ENCODE data around the gene INSYN2B.

The INSYN2B gene

DNA sequence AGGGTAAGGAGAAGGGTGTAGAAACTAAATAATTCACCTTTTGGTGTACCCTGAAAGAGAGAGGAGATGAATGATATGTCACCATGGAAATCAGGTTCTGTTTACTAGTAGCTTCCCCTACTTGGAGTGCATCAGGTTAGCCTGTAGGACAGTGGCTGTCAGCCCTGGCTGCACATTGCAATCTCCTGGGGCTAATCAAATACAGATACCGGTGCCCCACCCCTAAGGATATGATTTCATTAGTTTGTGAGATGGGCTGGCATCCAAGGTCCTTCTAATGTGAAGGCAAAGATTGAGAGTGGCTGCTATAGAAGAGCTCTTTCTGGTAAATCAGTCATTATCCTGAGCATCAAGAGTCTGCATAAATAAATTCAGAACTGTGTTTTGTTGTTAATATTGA lies 47.2 kb downstream of the INSYN2B start:
- DNase-seq (ENCODE audit: low spot score), result no peak

DNA sequence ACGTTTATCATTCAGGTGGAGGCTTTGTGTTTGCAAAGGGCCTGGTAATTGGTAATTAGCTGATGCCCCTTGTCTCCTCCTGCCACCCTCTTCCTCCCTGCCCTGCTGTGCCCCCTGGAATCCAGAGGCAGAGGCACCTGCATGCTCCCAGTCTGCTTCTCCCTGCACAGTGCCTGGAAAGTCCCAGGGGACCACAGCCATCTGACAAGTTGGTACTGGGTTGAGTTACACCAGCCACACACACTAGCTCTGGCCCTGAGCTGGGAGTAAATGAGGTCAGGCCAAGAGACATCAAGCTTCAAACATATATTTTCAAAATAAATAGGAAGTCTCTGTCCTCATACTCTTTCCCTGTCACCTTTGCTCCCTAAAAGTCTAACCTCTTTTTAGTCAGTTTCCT lies 56.3 kb downstream of the INSYN2B start:
- no peak for DNase-seq (ENCODE audit: low spot score)

DNA sequence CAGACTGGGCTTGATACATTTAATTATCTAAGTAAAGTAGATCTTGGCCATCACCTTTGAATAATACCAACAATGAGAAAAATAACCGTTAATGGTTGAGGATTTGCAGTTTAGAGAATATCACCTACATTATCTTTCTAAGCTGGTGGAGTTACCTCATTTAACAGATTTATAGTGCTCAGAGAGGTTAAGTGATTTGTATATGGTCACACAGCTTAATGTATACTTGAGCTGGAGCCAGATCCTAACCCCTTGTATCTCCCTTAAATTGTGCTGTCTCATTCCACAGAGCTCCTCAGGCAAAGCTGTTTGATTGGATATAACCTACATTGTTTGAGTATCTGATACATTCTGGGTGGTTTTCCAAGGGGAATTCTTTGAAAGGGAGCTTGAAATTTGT lies 57.8 kb downstream of the INSYN2B start:
- DNase-seq (ENCODE audit: low spot score), result no peak

DNA sequence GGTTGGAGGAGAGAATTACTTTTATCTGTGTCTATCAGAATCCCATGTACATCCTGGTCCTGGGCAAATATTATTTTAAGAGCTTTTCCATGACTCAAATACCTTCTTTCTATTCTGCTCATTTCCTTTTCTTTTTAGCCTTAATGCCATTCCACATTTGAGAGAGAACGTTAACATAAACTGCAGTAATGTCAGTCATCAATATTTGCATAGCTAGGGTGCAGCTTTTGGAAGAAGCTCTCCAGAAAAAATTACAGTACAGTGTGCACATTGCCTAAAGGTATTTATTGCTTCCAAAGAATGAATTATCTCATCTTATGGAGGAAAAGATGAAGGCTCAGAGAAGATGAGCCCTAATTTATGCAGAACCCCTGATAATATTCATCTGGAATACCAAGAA lies 58.3 kb downstream of the INSYN2B start:
- DNase-seq (ENCODE audit: low spot score), result no peak

DNA sequence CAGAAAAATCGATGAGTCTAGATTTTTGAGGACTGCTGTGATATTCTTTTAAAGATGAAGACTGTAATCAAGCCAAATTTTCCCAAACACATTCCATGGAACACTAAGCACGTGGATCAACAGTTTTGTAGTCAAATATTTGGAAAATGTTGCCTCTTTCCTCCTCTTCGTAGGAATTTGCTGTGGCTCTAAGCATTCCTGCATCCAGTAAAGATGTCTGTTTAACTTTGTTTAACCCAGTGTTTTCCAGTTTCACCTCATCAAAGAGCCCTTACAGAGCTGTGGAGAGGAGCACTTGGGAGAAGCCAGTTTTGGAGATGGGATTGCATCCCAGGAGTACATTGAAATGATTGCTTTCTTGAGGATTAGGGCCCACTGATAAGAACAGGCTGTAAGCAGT lies 58.9 kb downstream of the INSYN2B start:
- no peak for DNase-seq (ENCODE audit: low spot score)

DNA sequence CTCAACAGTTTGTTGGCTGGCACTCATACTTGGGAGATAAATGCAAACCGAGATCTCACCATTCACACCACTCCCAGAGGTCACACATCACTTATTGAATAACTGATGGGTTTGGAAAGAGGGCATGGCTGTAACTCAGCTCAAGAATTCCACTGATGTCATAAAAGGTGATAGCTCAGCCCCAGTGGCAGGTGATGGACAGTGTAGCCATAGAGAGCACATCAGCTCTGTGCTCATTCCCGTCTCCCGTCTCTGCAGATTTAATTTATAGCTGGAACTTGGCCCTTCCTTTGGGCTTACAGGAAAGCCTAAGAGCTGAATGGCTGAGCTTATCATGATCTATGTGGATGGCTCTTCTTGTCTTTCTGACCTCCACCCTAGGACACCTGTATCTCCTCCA lies 59.8 kb downstream of the INSYN2B start:
- no peak for DNase-seq (ENCODE audit: low spot score)

DNA sequence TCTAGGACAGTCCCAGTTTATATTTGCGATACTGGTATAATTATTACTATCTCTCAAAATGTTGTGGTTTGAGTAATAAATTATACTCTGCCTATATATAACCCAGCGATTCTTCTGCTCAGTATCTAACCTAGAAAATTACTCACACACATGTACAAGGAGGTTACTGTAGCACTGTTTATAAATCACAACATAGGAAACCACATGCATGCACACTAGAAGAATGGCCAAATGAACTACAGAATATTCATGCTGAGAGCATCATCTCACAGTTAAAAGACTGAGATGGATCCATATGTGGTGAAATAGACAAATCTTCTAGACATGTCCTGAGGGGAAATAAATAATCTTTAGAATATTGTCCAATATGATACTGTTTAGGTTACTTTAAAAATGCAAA lies 62.1 kb downstream of the INSYN2B start:
- DNase-seq (ENCODE audit: low spot score), result no peak

DNA sequence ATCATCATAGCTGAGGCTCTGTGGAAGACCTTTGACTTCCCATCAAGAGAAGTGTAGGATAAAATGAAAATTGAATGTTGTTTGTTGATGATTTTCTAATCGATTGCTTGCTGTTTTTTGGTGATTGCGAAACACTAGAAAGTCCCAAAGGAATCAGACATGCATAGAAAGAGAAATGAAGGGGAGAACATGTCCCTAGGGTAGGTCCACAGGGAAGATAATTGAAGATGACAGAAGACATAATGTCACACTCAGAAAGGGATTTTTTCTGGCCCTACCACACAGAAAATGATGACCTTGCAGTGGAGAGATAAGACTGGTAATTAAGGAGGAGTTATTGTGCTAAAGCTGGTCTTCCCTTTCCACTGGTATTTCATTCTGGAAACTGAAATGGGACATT lies 62.8 kb downstream of the INSYN2B start:
- DNase-seq (ENCODE audit: low spot score), result no peak

DNA sequence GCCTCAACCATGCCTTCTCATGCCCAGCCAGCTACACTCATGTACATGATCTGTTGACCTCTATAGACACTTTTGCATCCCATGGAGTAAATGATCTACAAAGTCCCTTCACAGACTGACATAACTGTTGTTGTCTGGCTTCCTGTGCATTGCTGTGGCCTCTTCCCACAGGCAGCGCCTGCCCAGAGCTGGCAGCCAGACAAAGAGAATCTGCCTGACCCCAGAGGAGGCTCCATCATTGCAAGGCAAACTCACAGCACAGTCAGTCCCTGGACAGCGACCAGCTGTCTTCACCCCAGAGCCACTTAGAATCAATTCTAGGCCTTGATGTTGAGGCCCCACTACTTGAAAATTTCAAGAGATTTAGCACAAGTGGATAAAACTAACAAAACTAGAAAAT lies 65.5 kb downstream of the INSYN2B start:
- DNase-seq (ENCODE audit: low spot score), result peak; percentile 83

DNA sequence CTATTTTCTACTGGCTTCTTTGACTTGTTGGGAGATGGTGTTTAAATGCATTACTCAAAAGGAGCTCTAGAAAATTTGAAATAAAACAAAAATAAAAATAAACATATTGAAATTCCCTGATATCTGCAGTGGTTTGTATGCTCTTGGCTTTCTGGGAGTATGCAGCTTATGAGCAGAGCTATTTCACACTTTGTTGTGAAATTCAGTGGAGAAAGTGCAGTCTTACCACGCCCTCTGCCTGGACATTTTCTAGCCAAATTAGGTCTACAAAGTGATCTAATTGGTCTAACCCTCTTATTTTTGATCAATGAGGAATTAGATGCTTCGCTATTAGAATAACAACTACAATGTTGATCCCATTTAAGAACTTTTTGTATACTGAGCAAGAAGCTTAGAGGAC lies 66.8 kb downstream of the INSYN2B start:
- no peak for DNase-seq (ENCODE audit: low spot score)

DNA sequence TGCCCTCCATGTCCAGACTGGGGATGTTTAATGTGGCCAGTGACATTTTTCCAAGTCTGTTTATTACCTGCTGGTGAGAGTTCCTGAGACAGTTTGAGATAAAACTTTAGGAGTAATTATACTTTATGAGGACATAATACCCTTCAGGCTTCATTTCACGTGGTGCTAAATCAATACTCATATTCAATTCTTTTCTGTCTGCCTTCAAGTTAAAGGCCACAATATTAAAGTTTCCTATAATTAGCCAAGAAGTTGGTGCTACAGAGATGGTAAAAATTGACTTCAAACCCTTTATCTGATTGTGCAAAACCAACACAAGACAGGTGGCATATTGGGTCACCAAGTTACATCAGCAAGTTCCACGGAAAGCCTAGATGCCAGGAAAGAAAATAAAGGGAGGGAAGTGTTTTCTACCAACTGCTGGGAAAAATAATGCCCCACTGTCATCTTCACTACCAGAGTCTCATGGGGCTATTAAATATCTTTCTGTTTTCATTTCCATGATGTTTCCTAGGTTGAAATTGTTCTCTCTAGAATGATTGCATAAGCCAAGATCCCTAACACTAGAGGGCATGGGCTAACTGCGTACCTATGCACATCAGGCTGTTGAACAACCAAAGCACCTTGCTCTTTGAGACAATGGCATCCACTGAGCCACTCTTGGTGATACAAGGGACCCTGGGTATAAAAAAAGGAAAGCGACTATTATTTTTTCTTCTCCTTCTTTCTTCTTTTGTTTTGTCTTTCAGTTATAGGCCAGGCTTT lies 68.7 kb downstream of the INSYN2B start:
- no peak for DNase-seq (ENCODE audit: low spot score)

DNA sequence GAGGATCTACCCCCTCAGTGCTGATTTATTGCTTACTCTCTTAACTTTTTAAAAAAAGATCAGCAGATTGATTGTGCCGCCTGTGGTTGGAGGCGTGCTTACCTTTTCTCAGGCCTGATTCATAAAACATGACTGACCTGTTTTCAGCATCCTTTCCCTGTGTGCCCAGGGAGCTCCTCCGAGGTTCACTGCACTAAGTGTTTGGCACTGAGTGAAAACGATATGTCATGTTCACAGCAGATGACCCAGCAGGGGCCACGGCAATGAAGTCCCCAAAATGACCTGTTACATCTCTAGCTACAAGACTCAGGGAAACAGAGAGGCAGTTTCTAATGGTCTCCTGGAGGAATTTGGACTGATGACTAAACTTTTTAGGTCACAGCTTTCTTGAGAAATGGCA lies 69.9 kb downstream of the INSYN2B start:
- no peak for DNase-seq (ENCODE audit: low spot score)

DNA sequence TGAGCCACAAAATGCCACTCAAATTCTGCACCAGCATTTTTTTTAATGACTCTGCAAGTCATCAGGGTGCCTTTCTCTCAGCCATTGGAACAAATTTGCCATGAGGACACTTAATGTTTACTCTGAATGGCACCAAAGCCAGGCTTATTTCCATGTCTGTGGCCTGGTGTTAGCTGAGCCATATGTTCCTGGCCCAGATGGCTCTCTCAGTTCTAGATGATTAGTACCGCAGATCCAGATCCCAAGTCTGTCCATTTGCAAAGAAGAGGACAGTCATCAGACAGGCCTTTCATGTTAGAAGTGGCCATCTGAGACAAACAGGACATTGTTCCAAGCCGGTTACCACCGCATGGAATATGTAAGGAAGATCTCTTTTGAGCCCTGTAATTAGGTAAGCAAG lies 70.3 kb downstream of the INSYN2B start:
- DNase-seq (ENCODE audit: low spot score), result peak; percentile 40

DNA sequence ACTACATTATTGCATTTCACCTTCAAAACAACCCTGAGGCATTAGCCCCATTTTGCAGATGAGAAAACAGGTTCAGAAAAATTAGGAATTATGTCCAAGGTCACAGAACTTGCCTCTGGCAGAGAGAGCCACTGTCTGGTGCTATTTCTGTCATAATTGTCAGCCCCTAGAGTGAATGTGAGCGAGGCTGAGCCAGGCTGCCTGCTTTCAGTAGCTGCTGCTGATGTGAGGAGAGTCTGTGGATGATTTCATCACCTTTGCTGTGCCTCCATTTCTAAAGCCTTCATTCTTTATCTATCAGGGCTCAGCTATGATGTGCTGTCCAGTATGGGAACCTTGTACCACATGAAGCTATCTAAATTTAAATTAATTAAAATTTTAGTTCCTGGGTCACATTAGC lies 71.4 kb downstream of the INSYN2B start:
- no peak for DNase-seq (ENCODE audit: low spot score)

DNA sequence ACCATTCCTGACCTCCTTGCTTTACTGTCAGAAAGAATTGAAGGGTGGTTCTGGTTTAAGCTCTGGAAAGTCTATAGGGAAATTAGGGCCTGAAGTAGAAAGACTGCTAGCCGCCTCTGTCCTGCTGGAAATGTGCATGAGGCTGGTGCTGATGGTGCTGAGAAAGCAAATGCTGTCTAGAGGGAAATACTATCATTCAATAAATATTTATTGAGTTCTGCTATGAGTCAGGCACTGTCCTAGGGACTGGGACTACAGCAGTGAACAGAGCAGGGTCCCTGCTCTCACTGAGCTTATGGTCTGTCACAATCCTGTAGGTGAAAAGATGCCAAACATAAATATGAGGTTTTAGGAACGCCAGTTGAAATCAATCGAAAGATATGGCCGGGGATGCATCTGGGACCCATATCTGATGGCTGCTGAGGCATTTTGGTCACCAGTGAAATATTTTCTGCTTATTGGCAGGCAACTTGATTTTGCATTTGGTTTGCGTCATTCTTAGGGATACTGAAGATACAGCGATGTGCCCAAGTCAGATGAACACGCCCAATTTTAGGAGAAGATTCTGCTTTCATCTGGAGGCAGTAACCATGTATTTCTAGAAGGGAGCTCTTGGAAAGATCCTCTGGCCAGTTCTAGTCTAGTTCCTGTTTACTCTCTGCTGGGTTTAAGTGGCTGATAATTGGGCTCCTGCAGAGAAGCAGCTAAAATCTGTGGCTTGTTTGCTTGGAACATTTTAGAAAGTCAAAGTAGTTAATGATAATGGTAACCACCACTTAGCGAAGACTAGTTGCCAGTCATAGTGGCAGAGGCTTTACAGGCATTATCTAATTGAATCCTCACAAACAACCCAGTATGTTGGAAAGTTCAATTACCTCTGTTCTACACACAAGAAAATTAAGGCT lies 73.3 kb downstream of the INSYN2B start:
- DNase-seq (ENCODE audit: low spot score), result no peak

DNA sequence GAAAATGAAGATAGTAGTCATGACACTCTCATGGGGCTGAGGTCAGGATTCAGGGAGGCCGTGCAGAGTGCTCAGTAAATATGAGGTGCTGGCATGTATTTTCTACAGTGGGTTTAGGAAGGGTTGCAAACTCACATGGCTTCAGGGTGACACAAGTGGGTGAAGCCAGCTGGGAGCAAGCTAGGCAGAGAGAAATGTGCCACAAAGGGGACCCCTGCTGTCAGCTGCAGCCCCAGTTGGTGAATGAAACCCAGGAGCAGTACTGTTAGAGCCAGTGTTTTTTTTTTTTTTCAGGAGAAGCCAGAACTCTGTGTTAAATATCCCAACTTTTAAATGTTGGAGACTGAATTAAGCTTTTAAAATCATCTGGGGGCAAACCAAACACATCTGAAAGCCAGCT lies 75.3 kb downstream of the INSYN2B start:
- no peak for DNase-seq (ENCODE audit: low spot score)

DNA sequence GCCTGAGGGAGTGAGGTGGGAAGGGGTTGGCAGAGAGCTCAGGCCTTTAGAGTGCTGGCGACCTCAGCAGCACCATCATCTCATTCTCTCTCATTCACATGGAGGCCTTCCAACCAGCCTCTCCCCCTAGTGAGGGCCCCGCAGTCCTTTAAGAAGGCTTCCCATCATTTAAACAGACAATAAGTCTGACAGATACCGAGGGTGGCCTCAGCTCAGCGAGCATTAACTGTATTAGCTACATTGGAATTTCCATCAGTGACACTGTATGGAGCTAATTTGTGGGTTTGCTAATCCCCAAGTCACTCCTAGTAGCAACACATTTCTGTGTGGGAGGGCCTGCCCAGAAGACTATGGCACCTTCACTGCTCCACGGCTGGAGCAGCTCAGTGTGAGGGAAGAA lies 75.8 kb downstream of the INSYN2B start:
- DNase-seq (ENCODE audit: low spot score), result no peak

DNA sequence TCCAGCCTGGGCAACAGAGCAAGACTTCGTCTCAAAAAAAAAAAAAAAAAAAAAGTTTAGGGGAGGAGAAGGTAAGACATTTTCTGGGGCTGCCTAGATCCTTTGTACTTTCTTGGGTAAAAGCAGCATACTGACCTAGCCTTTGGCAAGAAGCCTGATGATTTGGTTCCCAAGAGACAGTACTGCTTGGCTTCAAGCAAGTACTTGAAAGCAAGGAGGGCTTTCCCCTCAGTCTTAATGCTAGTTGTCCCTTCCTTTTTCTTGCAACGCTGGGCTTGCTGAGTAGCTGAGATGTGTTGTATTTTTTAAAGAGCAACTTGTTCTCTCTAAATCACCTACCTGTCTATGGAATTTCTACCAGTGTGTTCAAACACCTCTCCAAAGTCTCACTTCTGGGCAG lies 76.2 kb downstream of the INSYN2B start:
- DNase-seq (ENCODE audit: low spot score), result no peak

DNA sequence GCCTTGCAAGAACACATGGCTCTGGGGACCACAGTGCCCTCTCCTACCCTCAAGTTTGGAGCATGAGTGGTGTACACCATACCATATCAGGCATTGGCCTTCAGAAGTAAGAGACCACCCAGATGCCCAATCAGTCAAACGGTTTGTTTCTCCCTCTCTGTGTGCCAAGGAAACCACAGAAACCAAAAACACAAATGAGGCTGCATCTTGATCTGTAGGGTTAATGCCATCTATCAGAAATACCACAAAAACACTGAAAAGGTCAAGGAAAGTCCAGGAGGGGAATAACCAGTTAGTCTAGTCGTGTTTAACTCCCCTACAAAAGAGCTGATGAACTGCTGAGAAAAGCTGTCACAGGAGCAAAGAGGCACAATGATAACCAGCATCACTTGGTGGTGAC lies 78.4 kb downstream of the INSYN2B start:
- no peak for DNase-seq (ENCODE audit: low spot score)

DNA sequence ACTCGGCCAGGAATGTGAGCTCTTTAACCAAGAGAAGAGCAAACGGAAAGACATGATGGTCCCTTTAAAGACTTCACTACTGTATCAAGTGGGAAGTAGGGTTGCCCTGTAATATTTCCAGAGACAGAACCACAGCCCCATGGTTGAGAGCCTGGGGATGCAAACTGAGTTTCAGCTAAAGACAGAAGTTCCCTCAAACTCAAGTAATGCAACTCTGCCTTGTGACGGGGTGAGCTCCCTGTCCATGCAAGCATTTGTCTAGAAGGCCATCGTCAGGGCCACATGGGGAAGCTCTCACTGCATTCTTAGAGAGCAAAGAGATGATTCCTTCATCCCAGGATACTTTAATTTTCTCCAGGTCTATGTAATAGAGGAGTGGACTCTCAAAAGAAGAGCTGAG lies 82.8 kb downstream of the INSYN2B start:
- no peak for DNase-seq (ENCODE audit: low spot score)

DNA sequence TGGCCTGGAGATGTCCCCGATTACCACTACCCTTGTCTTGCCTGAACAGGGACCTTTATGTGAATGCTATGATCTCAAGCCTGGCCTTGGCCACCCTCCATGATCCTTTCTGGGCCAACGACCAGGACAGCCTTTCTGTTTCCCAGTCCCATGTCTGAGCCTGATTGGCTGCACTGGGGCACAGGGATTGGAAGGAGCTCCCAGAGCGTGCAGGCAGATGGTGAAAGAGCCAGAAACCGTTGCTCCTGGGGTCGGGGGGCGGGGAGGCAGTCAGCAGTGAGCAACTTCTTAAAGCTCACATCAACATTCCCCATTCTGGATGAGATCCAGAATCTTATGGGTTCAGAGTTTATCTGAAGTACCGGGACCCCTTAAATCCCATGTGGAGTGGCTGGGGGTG lies 84.4 kb downstream of the INSYN2B start:
- peak; percentile 93 for DNase-seq (ENCODE audit: low spot score)

DNA sequence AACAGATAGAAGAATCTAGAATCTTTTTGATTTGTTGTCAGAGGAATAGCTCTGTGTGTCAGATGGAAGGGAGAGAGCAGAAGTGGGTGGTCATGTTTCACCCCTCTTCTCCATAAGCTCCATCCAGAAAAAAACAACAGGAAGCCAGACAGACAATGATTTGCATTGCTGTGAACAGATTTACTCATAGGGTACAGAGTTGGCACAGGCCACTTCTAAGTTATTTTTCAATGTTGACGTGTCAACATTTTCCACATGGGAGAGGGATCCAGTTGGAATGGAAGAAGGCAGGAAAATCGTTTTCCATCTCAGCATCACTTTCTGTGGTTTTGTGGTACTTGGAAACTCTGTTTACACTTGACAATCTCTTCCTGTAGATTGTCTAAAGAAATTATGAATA lies 86.7 kb downstream of the INSYN2B start:
- no peak for DNase-seq (ENCODE audit: low spot score)

DNA sequence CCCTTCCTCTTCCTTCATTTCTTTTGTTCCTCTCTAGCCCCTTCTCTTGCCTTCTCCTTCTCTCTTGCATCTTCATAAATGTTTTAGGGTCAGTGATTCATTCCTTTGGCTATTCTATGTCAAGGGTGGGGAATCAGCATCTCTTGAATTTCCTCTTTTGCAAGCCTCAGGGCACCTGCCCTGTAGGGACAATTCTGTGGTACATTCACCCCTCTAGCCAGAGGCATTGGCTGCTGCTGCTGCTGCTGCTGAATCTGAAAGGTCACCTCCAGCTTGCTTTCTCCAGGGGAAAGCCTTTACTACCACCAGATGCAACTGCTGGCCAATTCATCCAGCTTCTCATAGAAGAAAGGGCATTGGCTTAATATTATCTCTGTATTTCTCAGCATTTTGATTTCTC lies 87.3 kb downstream of the INSYN2B start:
- no peak for DNase-seq (ENCODE audit: low spot score)

DNA sequence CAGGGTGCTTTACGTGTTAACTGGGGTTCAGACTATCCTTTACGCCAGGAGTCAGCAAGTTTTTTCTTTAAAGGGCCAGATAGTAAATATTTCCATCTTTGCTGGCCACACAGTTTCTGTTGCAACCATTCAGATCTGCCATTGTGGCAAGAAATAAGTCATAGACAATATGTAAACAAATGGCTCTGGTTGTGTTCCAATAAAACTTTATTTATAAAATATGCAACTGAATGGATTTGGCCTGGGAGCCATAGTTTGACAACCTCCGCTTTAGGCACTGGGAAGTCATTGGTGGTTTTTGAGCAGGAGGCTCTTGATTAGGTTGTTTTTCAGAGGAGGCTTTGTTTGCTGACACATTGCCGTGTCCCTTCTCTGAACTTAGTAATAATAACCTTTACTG lies 90.7 kb downstream of the INSYN2B start:
- no peak for DNase-seq (ENCODE audit: low spot score)
